Body of pancreas (tissue), 4 donors: Measurements from ENCODE around the gene CD8A. TPM values are rescaled to one million over a fixed set of nuclear protein-coding genes. Genes with fewer than 3 reads are reported as not detected.

Source experiments
- ATAC-seq: fragments of 150-250 bp; one replicate; pipeline ENCODE4 v1.9.1; 2016
- DNase-seq, 4 donors: peaks; one replicate each; pipeline ENCODE4 v3.0.0-alpha.2; 2019
- H3K27ac ChIP-seq, 4 donors: fragments of 200-600 bp; sonication (generic); 1 replicate in 3 of 4; 2 replicates in 1 of 4; pipeline versions ENCODE4 v1.5.1 to v1.6.1; 2016 to 2019; ENCODE audit warnings: mild to moderate bottlenecking in 1 of 4, mixed read lengths in 1 of 4, moderate library complexity in 1 of 4
- H3K27me3 ChIP-seq, 2 donors: fragments of 200-600 bp; sonication (generic); one replicate each; pipeline ENCODE4 v1.6.0; 2016; ENCODE audit warnings: mild to moderate bottlenecking in 1 of 2
- H3K36me3 ChIP-seq, 2 donors: fragments of 200-600 bp; sonication (generic); replicated peaks in 1 of 2; 2 replicates each; pipeline ENCODE4 v1.5.1; 2016; ENCODE audit warnings: low read depth in 2 of 2; ENCODE audit not compliant: insufficient read depth in 1 of 2
- H3K4me1 ChIP-seq: fragments of 200-600 bp; sonication (generic); one replicate; pipeline ENCODE4 v1.6.0; 2016
- H3K4me3 ChIP-seq, 2 donors: fragments of 200-600 bp; sonication (generic); 1 replicate in 1 of 2; 2 replicates in 1 of 2; pipeline ENCODE4 v1.5.1; 2016 to 2019
- H3K9me3 ChIP-seq, 3 donors: fragments of 200-600 bp; sonication (generic); 1 replicate in 2 of 3; 2 replicates in 1 of 3; pipeline ENCODE4 v1.5.1; 2016
- CTCF ChIP-seq, 7 experiments: fragments of 450-650 bp in 4 of 7; fragments of 200-600 bp in 3 of 7; sonication (generic) in 3 of 7; IDR thresholded peaks; one replicate each; pipeline ENCODE4 v1.5.1; 2016 to 2019; ENCODE audit warnings: antibody characterized with exemption in 7 of 7
- POLR2A ChIP-seq, 3 donors: fragments of 450-650 bp; IDR thresholded peaks; one replicate each; pipeline ENCODE4 v1.6.1; 2016; ENCODE audit warnings: antibody characterized with exemption in 3 of 3, mild to moderate bottlenecking in 2 of 3
- WGBS, 2 donors: methylation state at CpG; one replicate each; pipeline ENCODE4 v1.1.5; 2017; 5-methylcytosine and 5-hydroxymethylcytosine counted together
- intact Hi-C: fragments of 100-400 bp; cut with DNase I; formaldehyde crosslinking; loops from one replicate; pipeline ENCODE4 v1.15.1; 2023
- total RNA-seq, 2 donors: library from RNA; depleted of rRNA; stranded (reverse); fragments of >200 nt; gene quantifications; one replicate each; pipeline ENCODE4 v1.1.0, GENCODE V29; 2016

Gene CD8A
- total RNA-seq, 2 donors from 2014 or later = 1.8 to 2.0 TPM

- intact Hi-C loops = no loop called here
- DNase-seq (no peak), ATAC-seq (no peak)
- H3K4me3 ChIP-seq = no peak overlapping the region
- TF ChIP-seq CTCF (IDR thresholded peaks at IDR 0.05) (no peak), POLR2A (IDR thresholded peaks at IDR 0.05) (no peak)
- H3K27me3 ChIP-seq = no peaks in the 10 kb centered on the region
- 77 to 85% methylated on average over 11 of the region's 11 CpGs for WGBS, 2 donors
- H3K9me3 ChIP-seq = no peaks in the 10 kb centered on the region
- no peaks in the 10 kb centered on the region for H3K4me1 ChIP-seq
- H3K36me3 ChIP-seq = no peaks in the 10 kb centered on the region
- H3K27ac ChIP-seq = no peak overlapping the region
These were observed 34.5 kb upstream of the CD8A start for GRCh38 chr2:86825036-86825692.

- Histone ChIP-seq H3K9me3 (no peaks in the 10 kb centered on the region), H3K27me3 (no peaks in the 10 kb centered on the region), H3K4me3 (no peak overlapping the region), H3K27ac (no peak overlapping the region), H3K4me1 (no peaks in the 10 kb centered on the region), H3K36me3 (no peaks in the 10 kb centered on the region)
- no peak for ATAC-seq
- TF ChIP-seq POLR2A (IDR thresholded peaks at IDR 0.05) (no peak), CTCF (IDR thresholded peaks at IDR 0.05) (no peak)
- 47 to 60% methylated on average over 3 of the region's 3 CpGs for WGBS, 2 donors
- intact Hi-C loops = no loop called here
- DNase-seq = no peak
These were observed 32.1 kb upstream of the CD8A start for GRCh38 chr2:86822668-86823345.

GRCh38 chr2:86821842-86822241 lies 31.1 kb upstream of the CD8A start:
- Histone ChIP-seq H3K27me3 (no peaks in the 10 kb centered on the region), H3K4me3 (no peak overlapping the region), H3K27ac (no peak overlapping the region), H3K4me1 (no peaks in the 10 kb centered on the region), H3K36me3 (no peaks in the 10 kb centered on the region), H3K9me3 (no peaks in the 10 kb centered on the region)
- no peak for TF ChIP-seq POLR2A (IDR thresholded peaks at IDR 0.05)
- TF ChIP-seq CTCF (IDR thresholded peaks at IDR 0.05) = no peak
- intact Hi-C loops = no loop called here
- ATAC-seq (no peak), DNase-seq (no peak)
- 83 to 88% methylated on average over 6 of the region's 6 CpGs for WGBS, 2 donors

- no peaks in the 10 kb centered on the region for H3K36me3 ChIP-seq
- no peaks in the 10 kb centered on the region for H3K9me3 ChIP-seq
- TF ChIP-seq CTCF (IDR thresholded peaks at IDR 0.05) (no peak), POLR2A (IDR thresholded peaks at IDR 0.05) (no peak)
- 80 to 94% methylated on average over 13 of the region's 13 CpGs for WGBS, 2 donors
- no peaks in the 10 kb centered on the region for H3K4me1 ChIP-seq
- intact Hi-C loops = no loop called here
- H3K4me3 ChIP-seq = no peak overlapping the region
- H3K27ac ChIP-seq = no peak overlapping the region
- no peak for ATAC-seq
- DNase-seq = no peak
- H3K27me3 ChIP-seq = no peaks in the 10 kb centered on the region
These were observed 30.6 kb upstream of the CD8A start for GRCh38 chr2:86821306-86821705.

GRCh38 chr2:86818957-86819356 lies 28.2 kb upstream of the CD8A start:
- 80 to 81% methylated on average over 2 of the region's 2 CpGs for WGBS, 2 donors
- TF ChIP-seq POLR2A (IDR thresholded peaks at IDR 0.05) (no peak), CTCF (IDR thresholded peaks at IDR 0.05) (no peak)
- DNase-seq (no peak), ATAC-seq (no peak)
- no peaks in the 10 kb centered on the region for H3K36me3 ChIP-seq
- H3K4me3 ChIP-seq = no peak overlapping the region
- no peaks in the 10 kb centered on the region for H3K9me3 ChIP-seq
- no peak overlapping the region for H3K27ac ChIP-seq
- no peaks in the 10 kb centered on the region for H3K27me3 ChIP-seq
- intact Hi-C loops = no loop called here
- no peaks in the 10 kb centered on the region for H3K4me1 ChIP-seq
